ENCODE measurements around the gene LRRC31. TPM values are rescaled to one million over a fixed set of nuclear protein-coding genes. Genes with fewer than 3 reads are reported as not detected.

Gene LRRC31
- total and polyA plus RNA-seq, 2 of the 13 experiments (the other 11 are each of a cell fraction or from before 2014, with no cell fraction given), result not detected

DNA sequence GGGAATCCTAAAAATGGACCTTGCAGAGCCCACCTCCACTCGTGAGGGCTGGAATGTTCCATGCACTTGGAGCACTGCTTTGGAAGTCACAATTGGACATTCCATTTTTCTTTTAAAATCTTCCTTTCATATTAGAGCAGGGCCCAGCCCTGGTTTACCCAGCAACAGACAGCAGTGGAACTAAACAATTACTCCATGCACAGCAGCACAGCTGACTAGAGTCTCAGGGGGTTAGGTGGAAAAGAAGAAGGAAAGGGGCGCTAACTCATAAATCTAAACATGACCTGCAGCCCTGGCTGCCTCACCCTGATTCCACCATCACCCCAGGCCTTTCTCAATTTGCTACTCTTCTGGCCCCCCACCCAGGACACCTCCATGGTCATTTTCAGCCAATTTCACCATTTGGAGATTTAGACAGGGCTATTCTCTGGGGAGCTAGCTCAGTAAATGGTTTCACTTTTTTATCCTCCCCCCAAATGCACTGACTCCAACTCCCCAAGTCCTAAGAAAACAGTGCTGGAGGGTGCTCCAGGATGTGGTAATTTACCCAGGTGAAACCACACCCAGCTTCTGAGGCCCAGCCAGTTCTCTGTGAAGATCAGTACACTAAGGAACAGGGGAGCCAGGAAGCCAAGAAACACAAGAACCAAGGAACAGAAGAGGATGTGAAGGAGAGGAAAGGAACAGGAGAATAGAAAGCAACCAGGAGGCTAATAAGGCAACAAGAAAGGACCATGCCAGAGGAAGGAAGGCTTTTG, 1.6 kb upstream of the LRRC31 start:
- no peak for FAIRE-seq
- no peak for DNase-seq (ENCODE audit: low spot score)
- Histone ChIP-seq H3K79me2 (ENCODE audit: insufficient read depth, low read length) (no peaks in the 10 kb centered on the region), H3K4me2 (ENCODE audit: low read depth, low read length) (no peak overlapping the region), H3K4me3 (replicated peaks in 1 of 3; ENCODE audit: insufficient read depth in 1 of 3, low read depth in 2 of 3, low read length in 3 of 3) (no peak overlapping the region), H3K27ac (ENCODE audit: extremely low read length, insufficient read depth, low read length) (no peak overlapping the region), H3K36me3 (replicated peaks in 1 of 2; ENCODE audit: control insufficient read depth in 1 of 2, insufficient read depth in 2 of 2, low read length in 2 of 2) (no peaks in the 10 kb centered on the region), H4K20me1 (ENCODE audit: insufficient read depth, low read length) (no peaks in the 10 kb centered on the region), H3K9me3 (ENCODE audit: low read length) (no peaks in the 10 kb centered on the region), H3K9ac (ENCODE audit: insufficient read depth, low read depth, low read length) (no peak overlapping the region), H3K4me1 (ENCODE audit: insufficient read depth, low read length) (peaks cover 12% of the 10 kb centered on the region), H3K27me3 (ENCODE audit: control insufficient read depth in 1 of 2, insufficient read depth in 2 of 2, low read length in 2 of 2) (no peaks in the 10 kb centered on the region; a peak in 1 of 5 replicates), H2AFZ (ENCODE audit: low read length) (no peak overlapping the region)
- intact Hi-C loops (cut with micrococcal nuclease; ENCODE audit: unreplicated experiment) (no loop called here), in situ Hi-C loops (cut with HindIII; ENCODE audit: extremely low pct_ligation_motif_present, low pct_unique_long_range_greater_than_20kb) (no loop called here)
- ChIA-PET CTCF (ENCODE audit: low intra/inter-chr PET ratio, low total read pairs) (no interaction called here), POLR2A (no interaction called here)
- ATAC-seq, result no peak
- WGBS (ENCODE audit: low lambda C conversion rate), result 29% methylated on average over 2 of the region's 2 CpGs
- no TSS peak for BruUV-seq (replicated peaks)
- no peak for TF ChIP-seq CEBPB (IDR thresholded peaks at IDR 0.05; ENCODE audit: borderline replicate concordance, low read depth, low read length)
- no peak for TF ChIP-seq POLR2A (IDR thresholded peaks at IDR 0.05; ENCODE audit: insufficient read depth in 1 of 2, low read depth in 2 of 2, low read length in 2 of 2)

DNA sequence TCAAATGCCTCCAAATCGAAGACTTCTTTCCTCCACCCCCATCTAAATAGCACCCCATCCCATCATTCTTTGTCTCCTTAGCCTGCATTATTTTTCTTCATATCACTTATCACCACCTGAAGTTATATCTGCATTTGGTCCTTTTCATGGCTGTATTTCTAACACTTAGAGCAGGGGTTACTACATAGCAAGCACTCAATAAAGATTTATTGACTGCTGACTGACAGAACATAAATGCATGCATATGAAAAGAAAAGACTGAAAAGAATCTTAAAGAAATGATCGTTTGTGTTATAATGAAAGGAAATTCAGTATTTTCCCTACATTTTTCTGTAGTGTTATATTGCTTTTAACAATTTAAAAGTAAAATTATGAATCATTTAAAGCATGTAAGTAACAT, 1.4 kb downstream of the LRRC31 start:
- ATAC-seq, result no peak
- Histone ChIP-seq H4K20me1 (ENCODE audit: insufficient read depth, low read length) (no peaks in the 10 kb centered on the region), H3K9ac (ENCODE audit: insufficient read depth, low read depth, low read length) (no peak overlapping the region), H3K27ac (ENCODE audit: extremely low read length, insufficient read depth, low read length) (no peak overlapping the region), H3K36me3 (replicated peaks in 1 of 2; ENCODE audit: control insufficient read depth in 1 of 2, insufficient read depth in 2 of 2, low read length in 2 of 2) (no peaks in the 10 kb centered on the region), H2AFZ (ENCODE audit: low read length) (no peak overlapping the region), H3K9me3 (ENCODE audit: low read length) (no peaks in the 10 kb centered on the region), H3K4me1 (ENCODE audit: insufficient read depth, low read length) (peaks cover 12% of the 10 kb centered on the region), H3K79me2 (ENCODE audit: insufficient read depth, low read length) (no peaks in the 10 kb centered on the region), H3K27me3 (ENCODE audit: control insufficient read depth in 1 of 2, insufficient read depth in 2 of 2, low read length in 2 of 2) (no peaks in the 10 kb centered on the region), H3K4me2 (ENCODE audit: low read depth, low read length) (no peak overlapping the region), H3K4me3 (replicated peaks in 1 of 3; ENCODE audit: insufficient read depth in 1 of 3, low read depth in 2 of 3, low read length in 3 of 3) (no peak overlapping the region)
- CTCF ChIA-PET (ENCODE audit: low intra/inter-chr PET ratio, low total read pairs), result no interaction called here
- intact Hi-C loops (cut with micrococcal nuclease; ENCODE audit: unreplicated experiment) (no loop called here), in situ Hi-C loops (cut with HindIII; ENCODE audit: extremely low pct_ligation_motif_present, low pct_unique_long_range_greater_than_20kb) (loop anchor here (10.0 kb wide), 1 partner anchor 166 kb away; the partner anchor contains the start of gene GPR160)
- WGBS (ENCODE audit: low lambda C conversion rate), result 25% methylated on average over 2 of the region's 2 CpGs
- no peak for DNase-seq (ENCODE audit: low spot score)
- POLR2A ChIA-PET, result no interaction called here
- no TSS peak for BruUV-seq (replicated peaks)
- FAIRE-seq, result no peak
- no peak for TF ChIP-seq SMARCC2 (IDR thresholded peaks at IDR 0.05)
- TF ChIP-seq ZNF234 (CRISPR knock-in tag; conservative IDR thresholded peaks at IDR 0.05), result no peak
- TF ChIP-seq ZNF160 (CRISPR knock-in tag; IDR thresholded peaks at IDR 0.05), result no peak
- TF ChIP-seq, protein P1, sequence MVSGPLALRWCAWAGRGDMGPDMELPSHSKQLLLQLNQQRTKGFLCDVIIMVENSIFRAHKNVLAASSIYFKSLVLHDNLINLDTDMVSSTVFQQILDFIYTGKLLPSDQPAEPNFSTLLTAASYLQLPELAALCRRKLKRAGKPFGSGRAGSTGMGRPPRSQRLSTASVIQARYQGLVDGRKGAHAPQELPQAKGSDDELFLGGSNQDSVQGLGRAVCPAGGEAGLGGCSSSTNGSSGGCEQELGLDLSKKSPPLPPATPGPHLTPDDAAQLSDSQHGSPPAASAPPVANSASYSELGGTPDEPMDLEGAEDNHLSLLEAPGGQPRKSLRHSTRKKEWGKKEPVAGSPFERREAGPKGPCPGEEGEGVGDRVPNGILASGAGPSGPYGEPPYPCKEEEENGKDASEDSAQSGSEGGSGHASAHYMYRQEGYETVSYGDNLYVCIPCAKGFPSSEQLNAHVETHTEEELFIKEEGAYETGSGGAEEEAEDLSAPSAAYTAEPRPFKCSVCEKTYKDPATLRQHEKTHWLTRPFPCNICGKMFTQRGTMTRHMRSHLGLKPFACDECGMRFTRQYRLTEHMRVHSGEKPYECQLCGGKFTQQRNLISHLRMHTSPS (CRISPR knock-in tag; IDR thresholded peaks at IDR 0.05; ENCODE audit: low read depth), result no peak
- TF ChIP-seq, protein P2, sequence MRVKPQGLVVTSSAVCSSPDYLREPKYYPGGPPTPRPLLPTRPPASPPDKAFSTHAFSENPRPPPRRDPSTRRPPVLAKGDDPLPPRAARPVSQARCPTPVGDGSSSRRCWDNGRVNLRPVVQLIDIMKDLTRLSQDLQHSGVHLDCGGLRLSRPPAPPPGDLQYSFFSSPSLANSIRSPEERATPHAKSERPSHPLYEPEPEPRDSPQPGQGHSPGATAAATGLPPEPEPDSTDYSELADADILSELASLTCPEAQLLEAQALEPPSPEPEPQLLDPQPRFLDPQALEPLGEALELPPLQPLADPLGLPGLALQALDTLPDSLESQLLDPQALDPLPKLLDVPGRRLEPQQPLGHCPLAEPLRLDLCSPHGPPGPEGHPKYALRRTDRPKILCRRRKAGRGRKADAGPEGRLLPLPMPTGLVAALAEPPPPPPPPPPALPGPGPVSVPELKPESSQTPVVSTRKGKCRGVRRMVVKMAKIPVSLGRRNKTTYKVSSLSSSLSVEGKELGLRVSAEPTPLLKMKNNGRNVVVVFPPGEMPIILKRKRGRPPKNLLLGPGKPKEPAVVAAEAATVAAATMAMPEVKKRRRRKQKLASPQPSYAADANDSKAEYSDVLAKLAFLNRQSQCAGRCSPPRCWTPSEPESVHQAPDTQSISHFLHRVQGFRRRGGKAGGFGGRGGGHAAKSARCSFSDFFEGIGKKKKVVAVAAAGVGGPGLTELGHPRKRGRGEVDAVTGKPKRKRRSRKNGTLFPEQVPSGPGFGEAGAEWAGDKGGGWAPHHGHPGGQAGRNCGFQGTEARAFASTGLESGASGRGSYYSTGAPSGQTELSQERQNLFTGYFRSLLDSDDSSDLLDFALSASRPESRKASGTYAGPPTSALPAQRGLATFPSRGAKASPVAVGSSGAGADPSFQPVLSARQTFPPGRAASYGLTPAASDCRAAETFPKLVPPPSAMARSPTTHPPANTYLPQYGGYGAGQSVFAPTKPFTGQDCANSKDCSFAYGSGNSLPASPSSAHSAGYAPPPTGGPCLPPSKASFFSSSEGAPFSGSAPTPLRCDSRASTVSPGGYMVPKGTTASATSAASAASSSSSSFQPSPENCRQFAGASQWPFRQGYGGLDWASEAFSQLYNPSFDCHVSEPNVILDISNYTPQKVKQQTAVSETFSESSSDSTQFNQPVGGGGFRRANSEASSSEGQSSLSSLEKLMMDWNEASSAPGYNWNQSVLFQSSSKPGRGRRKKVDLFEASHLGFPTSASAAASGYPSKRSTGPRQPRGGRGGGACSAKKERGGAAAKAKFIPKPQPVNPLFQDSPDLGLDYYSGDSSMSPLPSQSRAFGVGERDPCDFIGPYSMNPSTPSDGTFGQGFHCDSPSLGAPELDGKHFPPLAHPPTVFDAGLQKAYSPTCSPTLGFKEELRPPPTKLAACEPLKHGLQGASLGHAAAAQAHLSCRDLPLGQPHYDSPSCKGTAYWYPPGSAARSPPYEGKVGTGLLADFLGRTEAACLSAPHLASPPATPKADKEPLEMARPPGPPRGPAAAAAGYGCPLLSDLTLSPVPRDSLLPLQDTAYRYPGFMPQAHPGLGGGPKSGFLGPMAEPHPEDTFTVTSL (CRISPR knock-in tag; IDR thresholded peaks at IDR 0.05; ENCODE audit: borderline replicate concordance), result no peak
- TF ChIP-seq ELF3 (CRISPR knock-in tag; IDR thresholded peaks at IDR 0.05), result no peak
- TF ChIP-seq MATR3 (CRISPR knock-in tag; IDR thresholded peaks at IDR 0.05), result no peak
- TF ChIP-seq, protein P3, sequence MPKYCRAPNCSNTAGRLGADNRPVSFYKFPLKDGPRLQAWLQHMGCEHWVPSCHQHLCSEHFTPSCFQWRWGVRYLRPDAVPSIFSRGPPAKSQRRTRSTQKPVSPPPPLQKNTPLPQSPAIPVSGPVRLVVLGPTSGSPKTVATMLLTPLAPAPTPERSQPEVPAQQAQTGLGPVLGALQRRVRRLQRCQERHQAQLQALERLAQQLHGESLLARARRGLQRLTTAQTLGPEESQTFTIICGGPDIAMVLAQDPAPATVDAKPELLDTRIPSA (CRISPR knock-in tag; IDR thresholded peaks at IDR 0.05; ENCODE audit: borderline replicate concordance), result no peak
